ENCODE data around the gene DUSP28.

Gene DUSP28

DNA sequence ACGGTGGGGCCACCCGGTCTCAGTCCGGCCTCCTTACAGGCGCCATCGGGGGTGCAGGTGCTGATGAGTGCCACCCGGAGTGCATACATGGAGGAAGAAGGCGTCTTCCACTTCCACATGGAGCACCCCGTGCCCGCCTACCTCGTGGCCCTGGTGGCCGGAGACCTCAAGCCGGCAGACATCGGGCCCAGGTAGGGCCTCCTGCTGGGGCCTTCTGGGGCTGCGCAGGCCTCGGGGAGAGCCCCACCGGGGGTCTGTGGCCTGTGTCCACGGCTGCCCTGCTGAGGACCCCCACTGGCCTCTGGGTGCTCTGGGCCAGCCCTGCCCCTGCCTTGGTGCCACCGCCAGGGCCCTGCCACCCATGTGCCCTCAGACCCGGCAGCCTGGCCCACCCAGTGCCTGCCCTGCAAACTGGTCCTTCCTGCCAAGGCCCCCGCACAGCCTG lies 12.9 kb downstream of the DUSP28 start:
- DNase-seq (ENCODE audit: low spot score): no peak

DNA sequence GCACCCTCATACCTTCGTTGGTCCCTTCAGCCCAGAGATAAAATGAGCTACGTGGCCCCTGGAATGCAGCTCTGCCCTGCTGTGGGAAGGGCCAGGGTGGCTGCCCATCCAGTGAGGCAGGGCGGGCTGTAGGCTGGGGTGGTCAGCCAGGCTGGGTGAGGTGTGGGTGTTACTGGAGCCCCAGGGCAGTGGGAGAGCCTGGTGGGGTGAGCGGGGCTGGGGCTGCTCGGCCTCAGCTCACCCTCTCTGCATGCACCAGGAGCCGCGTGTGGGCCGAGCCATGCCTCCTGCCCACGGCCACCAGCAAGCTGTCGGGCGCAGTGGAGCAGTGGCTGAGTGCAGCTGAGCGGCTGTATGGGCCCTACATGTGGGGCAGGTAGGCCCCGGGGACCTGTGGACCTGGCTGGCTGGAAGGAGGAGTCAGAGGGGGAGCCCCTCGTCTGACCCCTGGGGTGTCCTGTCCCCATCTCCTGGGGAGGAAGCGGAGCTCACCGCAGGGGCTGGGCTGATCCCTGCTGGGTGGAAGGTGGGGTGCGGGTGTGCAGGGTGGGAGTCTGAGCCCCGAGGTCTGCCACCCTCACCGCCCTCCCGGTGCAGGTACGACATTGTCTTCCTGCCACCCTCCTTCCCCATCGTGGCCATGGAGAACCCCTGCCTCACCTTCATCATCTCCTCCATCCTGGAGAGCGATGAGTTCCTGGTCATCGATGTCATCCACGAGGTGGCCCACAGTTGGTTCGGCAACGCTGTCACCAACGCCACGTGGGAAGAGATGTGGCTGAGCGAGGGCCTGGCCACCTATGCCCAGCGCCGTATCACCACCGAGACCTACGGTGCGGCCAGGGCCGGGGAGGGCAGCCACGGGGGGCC lies 13.6 kb downstream of the DUSP28 start:
- DNase-seq (ENCODE audit: low spot score): no peak

DNA sequence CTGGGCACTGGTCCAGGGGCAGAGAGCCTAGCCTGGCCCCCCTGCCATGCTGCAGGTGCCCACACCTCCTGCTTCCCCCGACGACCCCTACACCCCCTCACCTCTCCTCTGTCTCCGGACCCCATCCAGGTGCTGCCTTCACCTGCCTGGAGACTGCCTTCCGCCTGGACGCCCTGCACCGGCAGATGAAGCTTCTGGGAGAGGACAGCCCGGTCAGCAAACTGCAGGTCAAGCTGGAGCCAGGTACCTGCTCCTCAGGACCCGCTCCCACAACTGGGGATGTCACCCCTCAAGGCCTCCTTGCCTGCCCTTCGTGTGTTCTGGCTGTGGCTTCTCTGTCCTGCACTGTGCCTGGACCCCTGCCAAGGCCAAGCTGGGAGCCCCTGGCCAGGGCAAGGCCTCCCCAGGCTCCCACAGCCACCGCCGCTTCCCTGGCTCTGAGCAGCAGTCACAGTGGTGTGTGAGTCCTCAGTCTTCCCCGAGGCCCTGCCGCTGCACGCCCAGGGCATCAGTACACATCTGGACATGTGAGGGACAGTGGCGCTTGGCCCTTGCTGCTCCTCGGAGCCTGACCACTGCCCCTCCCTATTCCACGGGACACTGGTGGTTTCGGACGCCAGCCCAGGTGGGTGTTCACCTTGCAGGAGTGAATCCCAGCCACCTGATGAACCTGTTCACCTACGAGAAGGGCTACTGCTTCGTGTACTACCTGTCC lies 14.4 kb downstream of the DUSP28 start:
- no peak for DNase-seq (ENCODE audit: low spot score)

- no peak for DNase-seq (ENCODE audit: low spot score)
Observed at GRCh38 chr2:240575101-240575965, 15.2 kb downstream of the DUSP28 start.

- DNase-seq (ENCODE audit: low spot score): no peak
Observed at GRCh38 chr2:240576036-240576435, 15.9 kb downstream of the DUSP28 start.

DNA sequence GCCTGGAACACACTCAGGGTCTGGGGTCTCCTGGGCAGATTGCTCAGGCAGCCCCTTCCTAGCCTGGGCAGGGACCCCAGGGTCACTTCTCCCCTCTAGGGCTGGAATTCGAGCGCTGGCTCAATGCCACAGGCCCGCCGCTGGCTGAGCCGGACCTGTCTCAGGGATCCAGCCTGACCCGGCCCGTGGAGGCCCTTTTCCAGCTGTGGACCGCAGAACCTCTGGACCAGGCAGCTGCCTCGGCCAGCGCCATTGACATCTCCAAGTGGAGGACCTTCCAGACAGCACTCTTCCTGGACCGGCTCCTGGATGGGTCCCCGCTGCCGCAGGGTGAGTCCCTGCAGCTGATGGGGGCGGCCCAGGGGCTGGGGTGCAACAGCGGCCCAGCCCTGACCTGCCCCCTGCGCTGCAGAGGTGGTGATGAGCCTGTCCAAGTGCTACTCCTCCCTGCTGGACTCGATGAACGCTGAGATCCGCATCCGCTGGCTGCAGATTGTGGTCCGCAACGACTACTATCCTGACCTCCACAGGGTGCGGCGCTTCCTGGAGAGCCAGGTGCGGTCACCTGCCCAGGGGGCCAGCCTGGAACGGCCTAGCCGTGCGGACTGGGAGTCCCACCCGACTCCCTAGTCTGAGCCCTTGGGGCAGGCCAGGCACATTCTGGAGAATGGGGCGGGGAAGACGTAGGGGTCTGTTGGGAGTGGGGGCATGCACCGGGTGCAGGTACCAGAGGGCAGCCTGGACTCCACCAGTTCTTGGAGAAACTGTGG lies 16.5 kb downstream of the DUSP28 start:
- DNase-seq (ENCODE audit: low spot score): no peak

DNA sequence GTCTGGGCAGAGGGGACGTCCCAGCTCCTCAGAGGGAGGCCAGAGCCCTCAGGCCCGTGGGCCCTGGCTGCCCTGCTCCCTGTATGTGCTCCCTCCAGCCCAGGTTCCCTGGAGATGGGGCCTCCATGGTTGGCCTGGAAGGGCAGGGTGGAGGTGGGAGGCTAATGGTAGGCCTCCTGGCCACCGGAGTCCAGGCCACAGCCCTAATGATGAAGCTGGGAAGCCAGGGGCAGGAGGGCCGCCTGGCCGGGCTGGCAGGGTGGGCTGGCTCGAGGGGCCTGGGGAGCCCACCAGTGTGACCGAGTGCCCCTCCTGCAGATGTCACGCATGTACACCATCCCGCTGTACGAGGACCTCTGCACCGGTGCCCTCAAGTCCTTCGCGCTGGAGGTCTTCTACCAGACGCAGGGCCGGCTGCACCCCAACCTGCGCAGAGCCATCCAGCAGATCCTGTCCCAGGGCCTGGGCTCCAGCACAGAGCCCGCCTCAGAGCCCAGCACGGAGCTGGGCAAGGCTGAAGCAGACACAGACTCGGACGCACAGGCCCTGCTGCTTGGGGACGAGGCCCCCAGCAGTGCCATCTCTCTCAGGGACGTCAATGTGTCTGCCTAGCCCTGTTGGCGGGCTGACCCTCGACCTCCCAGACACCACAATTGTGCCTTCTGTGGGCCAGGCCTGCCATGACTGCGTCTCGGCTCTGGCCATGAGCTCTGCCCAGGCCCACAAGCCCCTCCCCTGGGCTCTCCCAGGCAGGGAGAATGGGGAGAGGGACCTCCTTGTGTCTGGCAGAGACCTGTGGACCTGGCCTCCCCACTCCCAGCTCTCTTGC lies 17.3 kb downstream of the DUSP28 start:
- DNase-seq (ENCODE audit: low spot score): no peak

- DNase-seq (ENCODE audit: low spot score): no peak
Observed at GRCh38 chr2:240578110-240578450, 17.9 kb downstream of the DUSP28 start.

- no peak for DNase-seq (ENCODE audit: low spot score)
Observed at GRCh38 chr2:240578488-240578887, 18.3 kb downstream of the DUSP28 start.

DNA sequence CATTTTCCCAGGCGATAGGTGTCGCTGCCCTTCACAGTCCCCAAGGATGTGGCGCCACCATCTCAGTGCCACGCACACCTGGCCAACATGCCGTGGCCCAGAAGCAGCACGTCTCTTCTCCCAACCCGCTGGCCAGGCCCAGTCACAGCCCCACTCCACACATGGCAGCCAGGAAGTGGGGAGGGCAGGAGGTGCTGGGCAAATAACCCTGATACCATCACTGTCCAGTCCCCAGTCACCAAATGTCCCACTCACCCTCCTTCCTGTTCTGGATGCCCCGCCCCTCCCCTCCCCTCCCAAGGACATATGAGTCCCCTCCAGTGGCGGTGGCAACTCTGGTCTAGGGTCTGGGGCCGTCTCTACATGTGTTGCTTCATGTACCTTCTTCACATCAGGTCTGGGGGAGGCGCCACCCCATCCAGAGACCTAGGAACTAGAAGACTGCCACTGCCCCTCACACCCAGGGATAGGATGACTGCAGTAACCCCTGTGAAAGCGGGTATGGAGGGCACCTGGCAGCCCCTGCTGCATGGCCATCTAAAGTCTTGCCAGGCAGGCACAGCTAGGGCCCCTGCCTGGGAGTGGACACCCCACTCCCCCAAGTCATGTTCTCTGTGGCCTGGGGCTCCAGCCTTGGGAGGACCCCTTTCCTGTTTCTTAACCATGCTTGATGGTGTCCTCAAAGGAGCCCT lies 19.1 kb downstream of the DUSP28 start:
- no peak for DNase-seq (ENCODE audit: low spot score)

DNA sequence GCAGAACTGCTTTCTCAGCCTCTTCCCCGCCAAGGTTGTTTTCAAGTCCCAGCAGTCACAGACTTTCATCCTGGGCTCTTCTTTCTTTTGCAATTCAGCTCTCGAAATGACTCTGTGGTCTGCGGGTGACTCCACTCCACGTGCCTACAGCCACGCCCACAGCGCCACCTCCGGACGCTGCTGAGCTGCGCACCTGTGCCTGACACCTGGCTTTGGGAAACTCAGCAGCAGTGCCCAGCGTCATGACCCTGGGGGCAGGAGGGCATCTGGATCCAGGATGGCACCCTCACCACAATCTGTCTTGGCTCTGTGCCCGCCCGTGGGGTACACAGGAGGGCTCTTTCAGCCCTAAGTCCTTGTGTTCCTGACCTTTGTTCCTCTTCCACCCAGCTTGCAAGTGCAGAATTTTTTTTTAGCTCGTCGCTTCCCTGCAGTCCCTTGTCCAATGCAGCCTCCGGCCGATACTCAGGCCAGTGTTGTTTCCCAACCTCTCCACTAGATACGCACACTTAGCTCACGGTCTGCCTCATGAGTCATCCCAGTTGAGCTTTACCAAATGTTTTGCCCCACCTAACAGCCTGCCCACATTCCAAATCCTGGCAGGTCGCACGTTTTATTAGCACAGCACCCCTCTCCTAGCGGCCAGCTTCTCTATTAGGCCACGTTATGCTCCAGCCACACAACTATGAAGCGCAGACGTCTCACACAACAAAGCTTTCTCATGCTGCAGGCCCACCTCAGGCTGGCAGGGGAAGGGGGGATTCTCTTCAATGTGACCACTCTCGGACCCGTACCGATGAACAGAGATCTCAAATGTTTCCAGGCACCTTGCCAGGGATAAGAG lies 19.8 kb downstream of the DUSP28 start:
- DNase-seq (ENCODE audit: low spot score): no peak

DNA sequence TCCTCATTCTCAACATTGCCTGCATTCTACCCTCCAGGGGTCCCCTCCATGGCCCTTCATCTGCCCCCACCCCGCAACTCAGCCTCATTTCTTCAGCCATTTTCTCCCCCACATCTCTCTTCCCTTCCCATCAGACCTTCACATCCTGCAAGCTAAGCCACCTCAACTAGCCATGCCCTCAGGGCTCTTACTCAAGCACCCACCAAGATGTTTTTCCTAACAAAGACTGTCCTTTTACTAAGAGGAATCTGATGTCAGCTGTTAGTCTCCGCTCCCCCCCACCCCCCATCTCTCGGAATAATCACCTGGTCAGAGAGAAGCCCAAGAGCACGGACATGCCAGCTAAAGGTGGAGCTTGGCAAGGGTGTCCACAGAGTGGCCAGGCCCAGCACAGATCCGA lies 21.7 kb downstream of the DUSP28 start:
- no peak for DNase-seq (ENCODE audit: low spot score)

DNA sequence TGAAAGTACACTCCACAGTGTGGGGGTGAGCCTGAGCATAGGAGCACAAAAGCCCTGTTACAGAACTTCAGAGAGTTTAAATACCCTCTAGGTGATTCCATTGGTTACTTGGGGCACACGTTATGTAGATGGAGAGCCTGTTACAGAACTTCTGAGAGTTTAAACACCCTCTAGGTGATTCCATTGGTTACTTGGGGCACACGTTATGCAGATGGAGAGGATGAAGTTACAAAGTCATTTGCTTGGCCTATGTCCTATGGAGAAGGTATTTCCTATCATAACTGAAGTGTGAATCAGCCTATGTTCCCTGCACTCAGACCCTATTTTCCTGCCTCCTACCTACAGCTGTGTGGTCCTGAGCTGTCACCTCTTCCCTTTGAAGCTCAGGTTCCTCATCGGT lies 22.6 kb downstream of the DUSP28 start:
- DNase-seq (ENCODE audit: low spot score): no peak

GRCh38 chr2:240583774-240584173 lies 23.6 kb downstream of the DUSP28 start:
- no peak for DNase-seq (ENCODE audit: low spot score)

DNA sequence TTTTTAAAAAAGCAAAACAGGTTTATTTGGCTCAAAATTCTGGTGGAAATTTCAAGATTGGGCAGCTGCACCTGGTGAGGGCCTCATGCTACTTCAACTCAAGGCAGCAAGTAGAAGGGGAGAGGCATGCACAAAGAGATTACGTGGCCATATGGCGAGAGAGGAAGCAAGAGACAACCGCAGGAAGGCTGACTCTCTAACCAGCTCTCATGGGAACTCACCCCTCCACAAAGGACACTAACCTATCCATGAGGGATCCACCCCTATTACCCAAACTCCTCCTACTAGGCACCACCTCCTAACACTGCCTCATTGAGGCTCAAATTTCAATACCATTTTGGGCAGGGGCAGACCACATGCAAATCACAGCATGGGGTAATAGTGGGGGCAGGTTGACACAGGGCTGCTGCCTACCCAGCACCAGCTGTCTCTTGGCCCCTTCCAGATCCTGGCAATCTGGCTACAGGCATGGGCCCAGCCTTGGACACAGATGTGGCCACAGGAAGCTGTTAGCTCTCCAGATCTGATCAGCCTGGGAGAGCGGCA lies 24.4 kb downstream of the DUSP28 start:
- no peak for DNase-seq (ENCODE audit: low spot score)

- DNase-seq (ENCODE audit: low spot score): no peak
Observed at GRCh38 chr2:240585101-240585500, 24.9 kb downstream of the DUSP28 start.

DNA sequence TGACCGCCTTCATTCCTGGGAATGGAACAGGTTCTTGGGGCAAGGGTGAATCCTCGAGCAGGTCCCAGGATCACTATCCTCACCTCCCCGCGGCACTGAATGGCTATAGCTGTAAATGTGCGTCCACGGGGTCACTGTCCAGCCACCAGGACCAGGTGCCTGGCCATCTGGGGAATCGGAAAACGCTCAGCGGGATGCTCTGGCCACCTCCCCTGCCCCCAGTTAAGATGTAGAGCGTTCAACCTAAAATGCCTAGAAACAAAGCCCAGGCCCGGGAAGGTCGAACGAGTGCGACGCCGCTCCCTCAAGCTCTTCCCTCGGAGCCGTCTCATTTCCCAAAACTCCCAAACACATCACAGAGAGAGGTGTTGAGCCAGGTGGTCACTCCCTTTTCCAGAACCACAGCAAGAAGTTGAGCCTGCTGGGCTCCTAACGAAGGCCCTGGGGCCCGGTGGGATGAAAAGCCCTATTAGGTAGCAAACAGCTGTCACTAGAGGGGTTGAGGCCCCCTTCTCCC lies 25.6 kb downstream of the DUSP28 start:
- no peak for DNase-seq (ENCODE audit: low spot score)

- DNase-seq (ENCODE audit: low spot score): peak; percentile 96
Observed at GRCh38 chr2:240586198-240586918, 26.2 kb downstream of the DUSP28 start, which contains the start of gene CAPN10. CAPN10 (plus strand) TSS chr2:240586734; CDS start chr2:240586912, 178 bp downstream.

Data from globus pallidus (tissue), 1 donor.